BJ (cell line): ENCODE results near the gene SORBS2. TPM values are rescaled to one million over a fixed set of nuclear protein-coding genes. Genes with fewer than 3 reads are reported as not detected.
"Not testable (repeated sequence)": the region's sequence is repeated elsewhere in the genome, so short reads cannot be mapped to it uniquely, and the experiment has no call there.

Experiments
- CTCF ChIA-PET: fragments of 350-600 bp; formaldehyde crosslinking; extraction: SDS; loops from one replicate; lab custom pipeline; 2021; ENCODE audit warnings: antibody characterized with exemption, inconsistent platforms; lab: Yijun Ruan, JAX
- POLR2A ChIA-PET: fragments of 300-600 bp; sonication (Branson Sonifier 250); formaldehyde crosslinking; extraction: SDS; loops from one replicate; lab custom pipeline; 2021; ENCODE audit warnings: antibody characterized with exemption; lab: Charles Lee
- DNase-seq: peaks from one replicate; pipeline ENCODE4 v3.0.0-alpha.2; 2011; ENCODE audit warnings: low read depth
- H3K27me3 ChIP-seq: 2 replicates; pipeline ENCODE4 v1.6.0; 2011; ENCODE audit warnings: low read length; ENCODE audit not compliant: control insufficient read depth, insufficient read depth
- H3K36me3 ChIP-seq: 2 replicates; pipeline ENCODE4 v1.5.1; 2011; ENCODE audit warnings: low read length; ENCODE audit not compliant: control insufficient read depth, insufficient read depth
- H3K4me3 ChIP-seq: 2 replicates; pipeline ENCODE4 v1.5.1; 2011; ENCODE audit warnings: low read depth, mild to moderate bottlenecking, control low read depth, low read length
- polyA plus RNA-seq: library from polyadenylated mRNA; depleted of rRNA; stranded (reverse); fragments of >200 nt; gene quantifications from 2 replicates; pipeline ENCODE4 v1.2.3, GENCODE V29; 2011
- TF ChIP-seq, protein P1 (sequence below): IDR thresholded peaks from 2 replicates; pipeline ENCODE4 v1.5.1; 2011; ENCODE audit warnings: low read depth, mild to moderate bottlenecking, control low read depth, inconsistent platforms, low read length, moderate library complexity; ENCODE audit not compliant: insufficient read depth

The SORBS2 gene
- polyA plus RNA-seq, 1 experiment, result 9.1 TPM

DNA sequence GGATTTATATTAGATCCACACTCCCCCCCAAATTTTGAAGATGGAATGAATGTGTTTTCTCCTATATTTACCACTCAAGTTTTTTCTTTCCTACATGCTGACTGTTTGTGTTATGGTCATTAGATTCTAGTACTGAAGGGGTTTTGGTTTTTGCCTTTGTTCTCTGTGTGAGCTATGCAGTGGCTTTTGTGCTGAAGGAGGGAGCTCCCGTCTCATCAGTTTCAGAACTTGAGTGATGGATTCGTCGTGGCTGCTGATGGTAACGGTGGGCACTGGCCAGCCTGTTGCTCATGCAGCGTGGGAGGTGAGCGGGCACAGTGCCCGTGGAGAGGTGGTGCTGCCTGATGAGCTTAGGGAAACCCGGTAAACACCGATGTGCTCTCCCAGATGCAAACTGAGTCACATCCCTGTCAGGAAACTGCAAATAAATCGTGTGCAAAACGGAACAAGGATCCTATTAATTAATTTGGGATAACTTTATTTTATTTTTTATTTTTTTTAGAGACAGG, 101.5 kb downstream of the SORBS2 start:
- H3K36me3 ChIP-seq, result no peaks in the 10 kb centered on the region
- no peak overlapping the region for H3K4me3 ChIP-seq
- CTCF ChIA-PET, result interaction anchor here (1.2 kb wide), 1 partner anchor 28 kb away, joined by 3 read pairs; no protein-coding TSS in a partner anchor
- H3K27me3 ChIP-seq, result no peaks in the 10 kb centered on the region
- TF ChIP-seq, protein P1, sequence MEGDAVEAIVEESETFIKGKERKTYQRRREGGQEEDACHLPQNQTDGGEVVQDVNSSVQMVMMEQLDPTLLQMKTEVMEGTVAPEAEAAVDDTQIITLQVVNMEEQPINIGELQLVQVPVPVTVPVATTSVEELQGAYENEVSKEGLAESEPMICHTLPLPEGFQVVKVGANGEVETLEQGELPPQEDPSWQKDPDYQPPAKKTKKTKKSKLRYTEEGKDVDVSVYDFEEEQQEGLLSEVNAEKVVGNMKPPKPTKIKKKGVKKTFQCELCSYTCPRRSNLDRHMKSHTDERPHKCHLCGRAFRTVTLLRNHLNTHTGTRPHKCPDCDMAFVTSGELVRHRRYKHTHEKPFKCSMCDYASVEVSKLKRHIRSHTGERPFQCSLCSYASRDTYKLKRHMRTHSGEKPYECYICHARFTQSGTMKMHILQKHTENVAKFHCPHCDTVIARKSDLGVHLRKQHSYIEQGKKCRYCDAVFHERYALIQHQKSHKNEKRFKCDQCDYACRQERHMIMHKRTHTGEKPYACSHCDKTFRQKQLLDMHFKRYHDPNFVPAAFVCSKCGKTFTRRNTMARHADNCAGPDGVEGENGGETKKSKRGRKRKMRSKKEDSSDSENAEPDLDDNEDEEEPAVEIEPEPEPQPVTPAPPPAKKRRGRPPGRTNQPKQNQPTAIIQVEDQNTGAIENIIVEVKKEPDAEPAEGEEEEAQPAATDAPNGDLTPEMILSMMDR, result no peak
- no peak for DNase-seq
- POLR2A ChIA-PET, result no interaction called here

DNA sequence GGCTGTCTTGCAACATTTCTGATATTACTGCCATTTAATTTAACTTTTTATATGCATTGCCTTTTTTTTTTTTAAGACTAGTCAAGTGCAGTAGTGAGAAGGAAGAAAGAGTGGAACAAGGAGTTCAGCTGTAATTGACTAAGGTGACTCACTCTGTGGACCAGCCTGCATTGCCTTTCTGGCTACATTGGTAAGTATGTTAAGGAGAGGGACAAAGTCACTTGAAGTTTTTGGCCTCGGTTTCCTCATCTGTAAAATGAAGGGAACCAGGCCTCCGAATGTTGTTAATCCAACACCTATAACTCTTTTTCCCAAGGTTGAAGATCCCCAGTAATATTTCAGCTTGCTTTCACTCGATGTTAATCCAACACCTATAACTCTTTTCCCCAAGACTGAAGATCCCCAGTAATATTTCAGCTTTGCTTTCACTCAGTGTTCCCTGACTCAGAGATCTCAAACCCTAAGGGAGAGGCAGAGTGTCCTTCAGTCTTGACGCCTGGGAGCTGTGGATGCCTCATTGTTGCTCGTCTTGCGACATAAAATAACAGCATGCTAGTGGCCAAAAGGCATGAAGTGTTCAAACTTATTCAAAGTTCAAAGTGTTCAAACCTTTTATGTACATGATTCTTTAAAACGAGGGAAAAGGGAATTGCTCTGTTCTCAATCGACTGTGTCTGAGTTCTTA, 102.0 kb downstream of the SORBS2 start:
- no peaks in the 10 kb centered on the region for H3K27me3 ChIP-seq
- ChIA-PET POLR2A (no interaction called here), CTCF (interaction anchor here (1.2 to 1.3 kb wide), 2 partner anchors 12 to 27 kb away, joined by 3 read pairs; no protein-coding TSS in a partner anchor)
- no peak for DNase-seq
- H3K4me3 ChIP-seq, result no peak overlapping the region
- no peaks in the 10 kb centered on the region for H3K36me3 ChIP-seq
- TF ChIP-seq, protein P1, result no peak

DNA sequence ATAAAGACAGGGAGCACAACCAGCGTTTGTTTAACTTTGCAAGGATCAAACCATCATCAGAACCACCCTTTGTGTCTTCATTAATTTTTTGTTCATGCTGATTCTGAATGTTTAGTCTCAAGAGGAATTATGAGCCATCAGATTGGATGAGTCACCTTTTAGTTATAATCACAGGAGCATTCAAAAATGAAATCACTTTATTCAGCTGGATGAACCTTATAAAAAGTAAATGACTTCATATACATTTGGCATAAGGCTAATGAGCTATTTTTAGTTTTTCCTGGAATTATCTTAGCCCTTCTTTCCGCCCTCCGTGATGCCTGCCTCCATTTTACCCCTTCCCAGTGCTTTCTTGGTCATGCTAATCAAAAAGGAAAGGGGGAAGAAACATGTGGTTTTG, 103.6 kb downstream of the SORBS2 start:
- Histone ChIP-seq H3K4me3 (no peak overlapping the region), H3K36me3 (no peaks in the 10 kb centered on the region), H3K27me3 (no peaks in the 10 kb centered on the region)
- ChIA-PET CTCF (interaction anchor here (1.3 kb wide), 2 partner anchors 14 to 23 kb away, joined by 3 read pairs; no protein-coding TSS in a partner anchor), POLR2A (no interaction called here)
- DNase-seq, result no peak
- TF ChIP-seq, protein P1, result no peak

DNA sequence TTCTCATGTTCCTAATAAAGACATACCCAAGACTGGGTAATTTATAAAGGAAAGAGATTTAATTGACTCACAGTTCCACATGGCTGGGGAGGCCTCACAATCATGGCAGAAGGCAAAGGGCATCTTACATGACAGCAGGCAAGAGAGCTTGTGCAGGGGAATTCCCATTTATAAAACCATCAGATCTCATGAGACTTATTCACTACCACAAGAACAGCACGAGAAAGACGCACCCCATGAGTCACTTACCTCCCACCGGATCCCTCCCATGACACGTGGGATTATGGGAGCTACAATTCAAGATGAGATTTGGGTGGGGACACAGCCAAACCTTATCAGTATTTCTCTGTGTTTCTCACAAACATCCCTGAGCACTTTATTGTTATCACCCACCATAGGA, 104.4 kb downstream of the SORBS2 start:
- CTCF ChIA-PET, result interaction anchor here (1.3 kb wide), 2 partner anchors 11 to 23 kb away, joined by 3 to 6 read pairs; no protein-coding TSS in a partner anchor
- H3K4me3 ChIP-seq, DNase-seq, POLR2A ChIA-PET, H3K36me3 ChIP-seq, H3K27me3 ChIP-seq: not testable (repeated sequence)

DNA sequence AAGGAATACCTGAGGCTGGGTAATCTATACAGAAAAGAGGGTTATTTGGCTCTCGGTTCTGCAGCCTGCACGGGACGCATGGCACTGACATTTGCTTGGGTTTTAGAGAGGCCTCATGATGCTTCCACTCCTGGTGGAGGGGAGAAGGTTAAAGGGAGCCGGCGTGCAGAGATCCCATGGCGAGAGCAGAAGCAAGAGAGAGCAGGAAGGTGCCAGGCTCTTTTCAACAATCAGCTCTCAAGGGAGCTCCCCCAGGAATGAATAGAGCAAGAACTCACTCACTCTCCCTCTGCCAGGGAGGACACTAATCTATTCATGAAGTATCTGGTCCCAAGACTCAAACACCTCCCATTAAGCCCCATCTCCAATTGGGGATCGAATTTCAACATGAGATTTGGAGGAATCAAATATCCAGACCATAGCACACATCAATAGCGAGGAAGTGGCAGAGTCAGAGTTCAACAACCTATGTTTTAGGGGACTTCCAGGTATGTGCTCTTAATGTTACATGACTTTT, 109.8 kb downstream of the SORBS2 start:
- H3K4me3 ChIP-seq, result no peak overlapping the region

More for the DNA sequence above, 109.8 kb downstream of the SORBS2 start:
- POLR2A ChIA-PET, result no interaction called here
- H3K36me3 ChIP-seq, result no peaks in the 10 kb centered on the region
- no peaks in the 10 kb centered on the region for H3K27me3 ChIP-seq
- TF ChIP-seq, protein P1, result no peak
- CTCF ChIA-PET, result no interaction called here
- DNase-seq, result no peak
